GM21528 (cell line): Measurements from ENCODE around the gene PAXIP1.
A peak's percentile ranks its signal among the peaks of the same experiment; 100 is the strongest.

Experiments used
- ATAC-seq: cut with Tn5 transposase; IDR thresholded peaks from one replicate; pipeline ENCODE4 v1.9.1; 2021; ENCODE audit warnings: mild to moderate bottlenecking, moderate library complexity; ENCODE audit not compliant: unreplicated experiment, low FRiP score

Gene PAXIP1

DNA sequence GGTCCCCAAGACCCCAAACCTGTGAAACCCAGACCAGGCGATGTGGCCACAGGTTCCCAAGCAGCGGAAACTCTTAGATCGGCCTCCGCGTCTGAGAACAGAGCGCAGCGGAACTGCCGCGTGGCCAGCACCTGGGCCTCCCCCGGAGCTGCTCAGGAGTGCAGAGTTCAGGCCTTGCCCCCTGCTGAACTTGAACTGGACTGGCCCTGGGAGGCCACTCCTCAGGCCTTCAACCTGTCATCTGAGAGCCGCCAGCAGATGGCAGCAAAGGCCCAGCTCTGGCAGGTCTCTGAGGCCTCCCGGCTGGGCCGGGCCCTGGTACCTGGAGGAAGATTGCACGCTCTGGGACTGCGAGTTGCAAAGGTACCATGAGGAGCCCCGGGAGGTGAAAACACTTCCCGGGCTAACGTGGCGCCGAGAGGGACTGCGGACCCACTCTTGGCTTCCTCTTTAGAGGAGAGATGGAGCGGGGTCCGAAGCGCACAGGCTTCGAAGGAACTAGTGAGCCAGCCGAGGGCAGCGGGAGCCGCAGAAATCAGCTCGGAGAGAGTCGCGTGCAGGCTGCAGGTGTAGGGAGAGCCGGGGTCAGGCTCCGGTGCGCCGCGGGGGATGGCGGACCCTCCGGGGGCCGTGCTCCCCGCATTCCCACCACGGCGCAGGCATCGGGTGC lies 89.2 kb downstream of the PAXIP1 start:
- ATAC-seq = peak; percentile 97

GRCh38 chr7:154912871-154913637 lies 89.9 kb downstream of the PAXIP1 start:
- no peak for ATAC-seq

DNA sequence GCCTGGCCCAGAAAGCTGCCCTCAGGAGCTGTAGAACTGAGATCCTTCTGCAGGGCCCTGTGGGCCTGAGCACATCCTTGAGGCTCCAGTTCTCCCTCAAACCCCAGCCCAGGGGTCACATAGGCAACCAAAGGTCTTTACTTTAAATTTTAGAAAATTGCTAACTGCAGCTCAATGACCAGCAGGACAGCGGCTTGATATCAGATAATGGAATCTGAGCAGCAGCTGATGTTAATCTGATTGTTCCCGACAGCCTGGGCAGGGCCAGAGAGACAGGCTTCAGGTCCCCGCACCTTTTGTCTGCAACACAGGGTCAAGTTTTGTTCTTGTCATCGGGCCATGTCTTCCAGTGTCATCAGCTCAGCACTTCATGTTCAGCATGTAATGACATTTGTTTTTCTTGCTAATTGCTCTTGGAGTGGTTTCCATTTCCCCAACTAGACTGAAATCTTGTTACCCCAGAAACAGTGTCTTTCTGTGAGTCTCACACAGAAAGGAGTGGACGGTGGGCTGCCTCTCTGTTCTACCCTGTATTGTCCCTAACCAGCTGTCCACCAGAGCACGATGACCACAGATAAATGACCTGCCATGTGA lies 91.0 kb downstream of the PAXIP1 start:
- ATAC-seq = no peak

DNA sequence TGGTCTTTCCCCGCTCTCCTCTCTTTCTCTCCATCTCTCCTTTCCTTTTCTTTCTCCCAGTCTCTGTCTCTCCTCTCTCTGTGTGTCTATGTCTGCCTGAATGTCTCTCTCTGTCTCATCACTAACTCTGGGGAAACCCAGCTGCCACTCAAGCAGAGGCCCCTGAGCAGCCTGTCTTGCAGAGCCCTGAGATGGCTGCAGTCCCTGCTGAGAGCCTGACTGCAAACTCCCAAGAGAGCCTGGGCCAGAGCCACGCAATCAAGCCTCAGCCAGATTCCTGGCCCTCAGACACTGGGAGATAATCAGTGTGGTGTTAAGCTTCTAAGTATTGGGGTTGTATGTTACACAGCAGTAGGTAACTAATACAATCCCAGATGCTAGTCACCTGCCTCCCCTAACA lies 91.5 kb downstream of the PAXIP1 start:
- no peak for ATAC-seq

DNA sequence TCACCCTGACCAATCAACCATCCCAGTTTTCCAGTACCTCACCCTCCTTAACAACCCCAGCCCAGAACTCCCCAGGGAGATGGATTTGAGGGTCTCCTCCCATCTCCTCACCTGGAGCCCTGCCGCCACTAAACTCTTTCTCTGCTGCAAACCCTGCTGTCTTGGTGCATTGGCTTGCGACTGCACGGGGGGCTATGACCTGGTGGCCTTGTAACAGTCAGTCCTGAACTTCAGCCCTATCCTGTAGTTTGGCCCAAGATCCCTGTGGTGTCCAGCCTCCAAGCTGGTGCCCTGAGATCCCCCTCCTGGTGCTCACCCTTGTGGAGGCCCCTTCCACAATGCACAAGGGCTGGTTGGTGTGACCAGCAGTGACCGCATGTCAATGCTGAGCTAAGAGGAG lies 91.9 kb downstream of the PAXIP1 start:
- no peak for ATAC-seq

DNA sequence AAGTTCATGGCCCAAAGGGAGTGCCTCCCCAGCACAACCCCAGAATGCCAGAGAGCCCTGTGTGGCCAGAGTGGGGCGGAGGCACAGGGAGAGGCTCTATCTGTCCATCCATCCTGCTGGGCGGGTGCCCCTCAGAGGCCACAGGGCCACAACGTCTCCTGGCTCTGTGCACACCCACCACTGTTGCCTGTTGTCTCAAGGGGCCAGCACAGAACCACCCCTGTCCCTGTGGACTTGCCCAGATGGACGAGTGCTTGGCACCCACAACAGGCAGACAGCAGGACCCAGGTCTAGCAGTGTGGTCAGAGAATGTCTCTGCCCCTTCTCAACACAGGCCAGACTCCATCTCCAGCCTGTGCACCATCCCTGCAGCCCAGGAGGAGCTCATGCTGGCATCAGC lies 92.8 kb downstream of the PAXIP1 start:
- ATAC-seq = no peak

DNA sequence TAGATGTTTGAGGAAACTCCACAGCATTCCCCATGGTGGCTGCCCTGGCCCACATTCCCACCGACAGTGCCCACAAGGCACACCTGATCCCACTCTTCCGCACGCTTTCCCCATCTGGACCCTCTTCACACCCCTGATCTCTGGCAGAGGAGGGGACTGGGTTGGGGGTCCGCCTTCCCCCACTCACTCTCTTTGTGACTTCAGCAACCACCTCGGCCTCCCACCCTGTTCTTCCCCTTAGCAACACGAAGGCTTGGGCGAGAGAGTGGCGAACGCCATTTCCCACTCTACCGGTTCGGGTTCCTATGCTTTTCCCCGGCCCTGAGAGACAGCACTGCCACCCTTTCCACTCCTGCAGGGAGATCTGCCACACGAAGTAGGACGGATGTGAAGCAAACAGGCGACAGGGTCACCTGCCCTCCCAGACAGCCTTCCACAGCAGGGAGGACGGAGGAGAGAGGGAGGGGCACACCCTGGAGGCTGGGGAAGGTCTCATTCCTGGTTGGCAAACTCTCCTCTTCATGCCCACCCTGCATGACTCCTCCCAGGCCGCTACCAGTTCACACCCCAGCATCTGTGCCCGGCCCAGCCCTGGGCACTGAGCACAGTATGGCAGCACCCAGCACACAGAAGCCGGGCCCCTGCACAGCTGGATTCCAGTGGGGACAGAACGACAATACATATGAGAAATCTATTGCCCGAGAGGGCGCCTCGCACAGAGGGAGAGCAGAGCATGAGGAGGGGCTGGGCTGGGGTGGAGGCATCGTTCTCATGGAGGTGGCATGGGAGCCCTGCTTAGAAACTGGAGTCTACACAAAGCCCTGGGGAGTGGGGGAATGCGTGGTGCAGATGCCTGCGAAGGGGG lies 93.5 kb downstream of the PAXIP1 start:
- ATAC-seq = no peak

DNA sequence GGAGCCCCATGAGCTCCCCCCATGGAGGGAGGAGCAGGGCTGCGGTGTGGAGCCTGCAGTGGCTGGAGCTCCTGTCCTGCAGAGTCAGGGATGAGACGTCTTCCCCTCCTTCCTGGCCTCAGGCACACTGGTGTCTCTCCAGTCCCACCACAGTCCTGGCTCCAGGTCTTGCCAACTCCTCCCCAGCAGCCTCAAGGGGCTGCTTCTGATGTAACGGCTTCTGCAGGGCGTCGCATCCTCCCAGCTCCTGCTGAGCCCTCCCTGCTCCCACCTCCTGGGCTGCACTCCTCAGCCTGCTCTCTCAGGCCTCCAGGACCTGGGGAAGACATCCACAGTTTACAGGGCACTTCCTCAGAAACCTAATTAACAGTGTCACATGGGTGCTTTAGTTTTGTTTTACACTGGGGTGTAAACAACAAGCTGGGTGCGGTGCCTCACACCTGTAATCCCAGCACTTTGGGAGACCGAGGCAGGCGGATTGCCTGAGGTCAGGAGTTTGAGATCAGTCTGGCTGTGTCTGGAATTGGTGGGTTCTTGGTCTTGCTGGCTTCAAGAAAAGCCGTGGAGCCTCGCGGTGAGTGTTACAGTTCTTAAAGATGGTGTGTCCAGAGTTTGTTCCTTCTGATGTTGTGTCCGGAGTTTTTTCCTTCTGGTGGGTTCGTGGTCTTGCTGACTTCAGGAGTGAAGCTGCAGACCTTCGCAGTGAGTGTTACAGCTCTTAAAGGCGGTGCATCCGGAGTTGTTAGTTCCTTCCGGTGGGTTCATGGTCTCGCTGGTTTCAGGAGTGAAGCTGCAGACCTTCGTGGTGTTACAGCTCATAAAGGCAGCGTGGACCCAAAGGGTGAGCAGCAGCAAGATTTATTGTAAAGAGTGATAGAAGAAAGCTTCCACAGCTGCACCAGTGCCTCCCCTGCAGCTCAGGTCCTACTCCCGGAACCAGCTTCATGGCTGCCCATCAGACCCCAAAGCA lies 95.0 kb downstream of the PAXIP1 start:
- no peak for ATAC-seq

DNA sequence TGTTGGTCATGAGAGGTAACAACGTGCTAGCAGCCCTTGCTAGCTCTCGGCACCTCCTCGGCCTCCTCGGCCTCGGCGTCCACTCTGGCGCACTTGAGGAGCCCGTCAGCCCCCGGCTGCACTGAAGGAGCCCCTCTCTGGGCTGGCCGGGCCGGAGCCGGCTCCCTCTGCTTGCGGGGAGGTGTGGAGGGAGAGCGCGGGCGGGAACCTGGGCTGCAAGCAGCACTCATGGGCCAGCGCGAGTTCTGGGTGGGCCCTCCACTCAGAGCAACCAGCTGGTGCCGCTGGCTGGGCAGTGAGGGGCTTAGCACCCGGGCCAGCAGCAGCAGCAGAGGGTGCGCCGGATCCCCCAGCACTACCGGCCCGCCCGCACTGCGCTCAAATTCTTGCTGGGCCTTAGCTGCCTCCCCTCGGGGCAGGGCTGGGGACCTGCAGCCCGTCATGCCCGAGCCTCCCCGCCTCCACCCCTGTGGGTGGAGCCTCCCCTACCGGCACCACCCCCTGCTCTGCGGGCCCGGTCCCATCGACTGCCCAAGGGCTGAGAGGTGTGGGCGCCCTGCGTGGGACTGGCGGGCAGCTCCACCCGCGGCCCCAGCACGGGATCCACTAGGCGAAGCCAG lies 96.1 kb downstream of the PAXIP1 start:
- no peak for ATAC-seq

DNA sequence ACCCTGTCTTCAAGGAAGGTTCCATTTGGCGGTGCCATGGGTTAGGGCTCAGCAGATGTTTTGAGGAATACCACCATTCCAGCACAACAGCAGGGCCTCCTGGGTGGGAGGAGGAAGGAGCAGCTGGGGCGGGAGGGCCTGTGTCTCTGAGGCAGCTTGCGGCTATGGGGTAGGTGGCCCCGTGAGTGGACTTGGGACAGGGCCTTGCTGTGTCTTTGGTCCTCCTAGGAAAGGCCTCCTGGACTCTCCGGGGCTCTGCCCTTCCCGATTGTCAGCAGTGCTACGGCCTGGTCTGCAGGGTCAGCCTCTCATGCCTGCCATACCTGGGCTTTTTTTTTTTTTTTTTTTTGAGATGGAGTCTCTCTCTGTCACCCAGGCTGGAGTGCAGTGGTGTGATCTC lies 96.7 kb downstream of the PAXIP1 start:
- ATAC-seq = no peak

DNA sequence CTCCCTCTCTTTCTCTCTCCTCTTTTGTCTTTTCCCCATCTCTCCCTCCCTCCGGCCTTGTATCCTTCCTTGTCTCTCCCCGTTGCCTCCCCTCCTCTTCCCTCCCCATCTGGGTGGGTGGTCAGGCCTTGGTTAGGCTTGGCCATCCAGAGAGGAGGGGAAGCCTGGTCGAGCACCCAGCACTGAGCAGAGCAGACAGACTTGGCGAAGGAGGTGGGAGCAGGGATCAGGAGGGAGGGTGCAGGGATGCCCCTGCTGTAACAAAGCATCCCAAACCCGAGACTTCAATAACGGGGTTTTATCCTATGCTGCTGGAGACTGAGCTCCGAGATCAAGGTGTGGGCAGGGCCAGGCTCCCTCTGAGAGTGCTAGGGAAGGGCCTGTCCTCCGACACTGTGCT lies 97.3 kb downstream of the PAXIP1 start:
- no peak for ATAC-seq

- ATAC-seq = no peak
Measured at GRCh38 chr7:154905146-154905545, 97.8 kb downstream of the PAXIP1 start.

GRCh38 chr7:154903083-154903731 lies 99.7 kb downstream of the PAXIP1 start:
- ATAC-seq = no peak

DNA sequence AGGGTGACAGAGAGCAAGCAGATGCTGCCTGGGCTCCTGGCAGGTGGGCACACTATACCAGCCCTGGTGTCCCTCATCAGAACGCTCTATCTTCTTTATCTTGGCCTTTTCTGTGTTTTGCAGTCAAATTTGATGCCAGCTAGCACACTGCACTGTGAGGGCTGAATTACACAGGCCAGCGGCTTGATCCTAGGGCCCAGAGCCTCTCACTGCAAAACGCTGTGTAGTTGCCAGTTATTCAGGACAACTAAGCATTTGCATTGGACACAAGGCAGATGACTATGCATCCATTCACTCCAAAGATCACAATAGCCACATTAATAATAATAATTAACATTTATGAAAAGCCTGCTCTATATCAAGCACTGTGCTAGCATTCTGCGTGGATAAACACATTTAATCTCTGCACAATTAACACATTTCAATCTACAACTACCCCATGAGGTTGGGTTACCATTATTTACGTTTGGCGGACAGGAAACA lies 100.3 kb downstream of the PAXIP1 start:
- no peak for ATAC-seq

DNA sequence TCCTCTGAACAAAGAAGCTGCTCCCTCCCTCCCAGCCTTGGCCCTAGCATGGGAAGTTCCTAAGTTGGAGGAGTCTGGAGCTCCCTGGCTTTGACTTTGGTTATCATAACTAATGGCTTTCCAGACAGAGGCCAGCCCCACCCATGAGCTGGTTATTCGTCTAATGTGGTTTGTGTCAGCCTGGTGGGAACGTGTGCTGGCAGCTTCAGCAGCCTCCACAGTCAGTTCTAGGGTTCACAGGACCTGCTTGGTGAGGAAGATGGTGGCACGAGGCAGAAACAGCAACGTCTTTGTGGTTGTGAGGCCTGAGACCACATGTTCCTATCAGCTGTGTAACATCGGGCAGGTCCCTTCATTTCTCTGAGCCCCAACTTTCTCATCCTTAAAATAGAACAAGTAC lies 103.1 kb downstream of the PAXIP1 start:
- no peak for ATAC-seq

DNA sequence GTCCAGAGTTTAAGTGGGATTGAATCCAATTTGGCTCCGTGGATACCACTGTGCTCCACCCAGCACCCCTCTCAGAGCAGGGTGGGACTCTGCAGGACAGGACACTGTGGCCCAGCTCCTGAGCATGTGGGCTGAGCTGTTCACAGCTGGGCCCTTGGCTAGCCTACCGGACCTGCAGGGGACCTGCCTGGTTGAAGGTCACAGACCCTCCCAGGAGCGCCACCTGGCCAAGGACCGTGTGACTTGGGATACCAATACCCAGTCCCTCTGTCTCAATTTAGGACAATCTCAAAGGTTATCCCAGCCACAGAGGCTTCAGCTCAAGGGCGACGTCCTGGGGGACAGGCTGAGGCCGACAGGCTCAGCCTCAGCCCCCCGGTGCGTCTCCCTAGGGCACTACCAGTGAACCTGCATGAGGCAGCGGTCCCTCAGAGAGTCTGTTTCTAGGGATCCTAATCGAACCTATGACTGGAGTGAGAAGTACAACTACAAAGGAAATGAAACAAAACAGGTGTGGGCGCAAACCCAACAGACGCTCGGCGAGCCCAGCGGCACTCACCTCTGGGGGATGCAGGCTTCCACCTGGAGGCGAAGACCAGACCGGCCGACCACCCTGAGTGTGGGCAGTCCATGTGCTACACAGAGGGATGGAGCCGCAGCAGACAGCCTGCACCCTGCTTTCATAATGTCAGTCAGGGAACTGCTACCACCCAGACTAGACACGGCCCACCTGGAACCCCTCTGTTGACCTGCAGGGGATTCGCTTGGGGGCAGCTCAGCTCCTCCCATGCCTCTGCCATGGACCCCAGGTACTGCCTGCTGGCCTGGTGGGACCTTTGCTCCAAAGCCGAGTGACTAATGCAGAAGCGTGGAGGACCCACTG lies 103.7 kb downstream of the PAXIP1 start:
- ATAC-seq = no peak

GRCh38 chr7:154896076-154896475 lies 106.8 kb downstream of the PAXIP1 start:
- no peak for ATAC-seq
